ENCODE data around the gene CCL26. TPM values are rescaled to one million over a fixed set of nuclear protein-coding genes. Genes with fewer than 3 reads are reported as not detected.

CCL26 gene
- total and polyA plus RNA-seq, 9 of the 15 experiments (the other 6 are each of a cell fraction or from before 2014, with no cell fraction given): 2.3 to 26.8 (median 8.4) TPM

GRCh38 chr7:75735581-75736350 lies 36.2 kb downstream of the CCL26 start:
- no peaks in the 10 kb centered on the region for H3K27me3 ChIP-seq (ENCODE audit: control insufficient read depth in 2 of 2, insufficient read depth in 2 of 2, low read length in 2 of 2)
- no peak overlapping the region; a peak in 1 of 4 replicates for H3K9ac ChIP-seq (ENCODE audit: insufficient read depth in 1 of 2, low read depth in 2 of 2, low read length in 2 of 2)
- H3K9me1 ChIP-seq (ENCODE audit: control insufficient read depth, insufficient read depth, low read length): no peaks in the 10 kb centered on the region
- H4K20me1 ChIP-seq (replicated peaks; ENCODE audit: control insufficient read depth, insufficient read depth, low read length): no peaks in the 10 kb centered on the region
- no peak overlapping the region for H3K4me3 ChIP-seq
- H3K36me3 ChIP-seq (ENCODE audit: control insufficient read depth, insufficient read depth, low read length): peaks cover 5% of the 10 kb centered on the region; the same call in 2 of the 3 replicates
- in situ Hi-C loops (cut with MboI) (no loop called here), intact Hi-C loops (cut with micrococcal nuclease) (loop anchor here (5.0 kb wide), 1 partner anchor 63 kb away; no protein-coding TSS in a partner anchor)
- POLR2A ChIA-PET: no interaction called here
- H3K9me3 ChIP-seq (replicated peaks; ENCODE audit: control insufficient read depth, insufficient read depth, low read depth, low read length): no peaks in the 10 kb centered on the region
- ATAC-seq: no peak
- DNase-seq (ENCODE audit: extremely low read depth in 1 of 4, low spot score in 3 of 4): peak in 2 of 4 experiments; percentile 56 to 58
- WGBS (ENCODE audit: insufficient coverage, low coverage, missing lambda C conversion rate): 75% methylated on average over 9 of the region's 9 CpGs
- peaks cover 54 to 56% of the 10 kb centered on the region in 2 experiments for H3K4me1 ChIP-seq (replicated peaks in 1 of 2; ENCODE audit: control insufficient read depth in 2 of 2, insufficient read depth in 2 of 2, low read length in 2 of 2)
- peaks cover 37% of the 10 kb centered on the region for H3K79me2 ChIP-seq (ENCODE audit: control insufficient read depth, insufficient read depth, low read length)
- BruUV-seq (replicated peaks): no TSS peak
- no peak for FAIRE-seq
- H2AFZ ChIP-seq (ENCODE audit: low read depth, low read length): no peak overlapping the region
- H3K4me2 ChIP-seq (ENCODE audit: insufficient read depth, low read length): no peak overlapping the region
- CTCF ChIA-PET (ENCODE audit: low intra/inter-chr PET ratio): no interaction called here
- no peak overlapping the region; the same call in 2 of the 3 replicates for H3K27ac ChIP-seq (ENCODE audit: extremely low read depth, low read depth, low read length)
- TF ChIP-seq ARNT (IDR thresholded peaks at IDR 0.05) (0 out of 4 replicates have a peak, but pooled peaks of 1 of the 2 experiments have one; percentile 41), ZNF589 (CRISPR knock-in tag; IDR thresholded peaks at IDR 0.05; ENCODE audit: low read depth) (no peak), SETDB1 (IDR thresholded peaks at IDR 0.05; ENCODE audit: low read length) (no peak), HINFP (tag; conservative IDR thresholded peaks at IDR 0.05; ENCODE audit: low read depth) (no peak), ZC3H11A (IDR thresholded peaks at IDR 0.05; ENCODE audit: low read depth, low read length) (no peak), ZZZ3 (IDR thresholded peaks at IDR 0.05) (no peak), ZBTB8A (IDR thresholded peaks at IDR 0.05; ENCODE audit: partially characterized antibody) (no peak), HNRNPL (IDR thresholded peaks at IDR 0.05; ENCODE audit: low read depth, low read length) (no peak), HDAC6 (IDR thresholded peaks at IDR 0.05; ENCODE audit: low read depth, low read length) (no peak), KLF6 (CRISPR knock-in tag; IDR thresholded peaks at IDR 0.05; ENCODE audit: borderline replicate concordance) (no peak), ZNF197 (CRISPR knock-in tag; IDR thresholded peaks at IDR 0.05; ENCODE audit: low read depth) (no peak), NR2C1 (IDR thresholded peaks at IDR 0.05) (no peak), NR2C1 (tag; IDR thresholded peaks at IDR 0.05) (no peak), IFI16 (CRISPR knock-in tag; IDR thresholded peaks at IDR 0.05) (no peak), SNIP1 (IDR thresholded peaks at IDR 0.05; ENCODE audit: low read depth) (no peak), POLR2AphosphoS2 (IDR thresholded peaks at IDR 0.05; ENCODE audit: low read length) (no peak), MAFF (IDR thresholded peaks at IDR 0.05; ENCODE audit: low read length) (no peak), PCBP2 (IDR thresholded peaks at IDR 0.05; ENCODE audit: low read depth, low read length, poor library complexity, severe bottlenecking) (no peak), ZNF384 (IDR thresholded peaks at IDR 0.05; ENCODE audit: low read depth, low read length) (0 out of 2 replicates have a peak, but pooled peaks have one; percentile 16), PKNOX1 (IDR thresholded peaks at IDR 0.05) (no peak), HDAC1 (IDR thresholded peaks at IDR 0.05) (peak in 1 of 2 experiments; percentile 15; a peak in 1 of 4 replicates)
